ENCODE measurements around the gene RGS11.

RGS11 gene

DNA sequence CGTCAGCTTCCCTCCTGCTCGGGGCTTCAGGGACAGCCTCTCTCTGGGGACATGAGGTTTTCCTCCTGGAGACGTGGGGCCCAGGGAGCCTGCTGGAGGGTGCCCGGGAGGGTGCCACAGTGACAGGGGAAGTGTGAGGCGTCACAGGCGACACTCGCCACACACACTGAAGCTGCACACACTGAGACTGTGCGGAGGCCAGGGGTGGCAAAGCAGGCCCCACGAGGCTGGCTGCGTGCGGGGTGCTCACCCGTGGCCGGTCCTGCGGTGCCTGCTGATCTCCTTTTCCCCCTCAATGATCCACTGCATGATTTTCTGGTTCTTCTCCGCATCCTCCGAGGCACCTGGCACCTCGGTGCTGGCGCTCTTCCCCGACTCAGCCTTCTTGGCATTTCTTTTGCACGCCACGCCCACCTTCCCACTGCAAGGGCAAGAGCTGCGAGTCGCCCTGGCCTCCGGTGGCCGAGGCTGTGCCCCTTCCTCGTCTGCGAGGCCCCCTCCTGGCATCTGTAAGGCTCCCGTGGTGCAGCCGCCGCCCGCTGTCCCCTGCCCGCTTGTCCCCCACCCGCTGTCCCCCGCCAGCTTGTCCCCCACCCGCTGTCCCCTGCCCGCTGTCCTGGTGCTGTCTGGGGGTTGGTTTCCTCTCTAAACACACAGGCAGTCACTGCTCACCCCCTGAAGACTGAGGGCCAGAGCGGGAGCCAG is 21.2 kb upstream of the RGS11 start:
- no peak for DNase-seq (ENCODE audit: low read depth, low spot score)

DNA sequence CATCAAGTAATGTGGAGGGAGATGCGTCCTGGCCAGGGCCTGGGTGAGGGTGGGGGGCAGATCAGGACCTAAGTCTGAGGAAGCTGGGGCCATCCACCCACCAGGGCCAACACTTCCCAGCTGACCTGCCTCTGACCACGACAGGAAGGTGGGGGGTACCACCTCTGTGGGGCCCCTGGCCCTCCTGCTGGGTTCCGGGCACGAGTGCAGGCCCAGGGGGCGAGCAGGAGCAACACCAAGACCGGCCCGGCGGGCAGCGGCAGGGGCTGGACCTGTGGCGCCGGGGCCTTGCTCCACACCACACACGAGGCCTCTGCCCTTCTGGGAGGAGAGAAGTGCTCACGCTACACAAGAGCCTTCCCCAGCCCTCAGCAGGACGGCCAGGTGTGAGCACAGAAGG is 20.5 kb upstream of the RGS11 start:
- no peak for DNase-seq (ENCODE audit: low read depth, low spot score)

DNA sequence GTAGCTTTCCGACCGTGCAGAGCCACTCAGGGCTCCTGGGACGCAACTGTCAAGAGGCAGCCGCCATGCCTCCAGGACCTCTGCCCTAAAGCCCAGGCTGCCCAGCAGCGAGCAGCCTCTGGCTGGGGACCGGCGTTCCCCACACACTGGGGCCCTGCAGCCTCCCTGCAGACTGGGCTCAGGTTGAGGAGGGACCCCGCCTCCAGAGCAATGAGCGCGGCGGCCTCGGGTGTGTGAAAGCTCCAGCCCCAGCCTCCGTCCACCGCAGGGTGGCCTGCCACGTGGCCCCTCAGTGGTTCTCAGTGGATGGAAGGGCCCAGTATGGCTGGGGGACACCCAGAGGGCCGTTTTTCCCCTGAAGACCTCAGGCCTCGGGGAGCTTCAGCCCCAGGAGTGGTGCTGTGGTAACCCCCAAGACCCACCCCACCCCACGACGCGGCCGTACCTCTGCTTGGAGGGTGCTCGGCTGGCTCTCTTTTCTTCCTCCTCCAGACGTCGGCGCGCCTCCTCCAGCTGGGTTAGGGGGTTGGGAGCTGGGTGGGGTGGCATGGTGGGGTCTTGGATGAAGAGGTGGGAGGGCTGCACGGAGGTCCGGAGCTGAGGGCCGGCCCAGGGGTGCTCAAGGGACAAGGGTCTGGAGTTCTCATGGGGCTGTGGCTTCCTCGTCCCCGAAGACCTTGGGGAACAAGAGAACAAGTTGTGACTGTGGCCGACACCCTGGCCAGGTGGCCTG is 17.5 kb upstream of the RGS11 start:
- no peak for DNase-seq (ENCODE audit: low read depth, low spot score)

DNA sequence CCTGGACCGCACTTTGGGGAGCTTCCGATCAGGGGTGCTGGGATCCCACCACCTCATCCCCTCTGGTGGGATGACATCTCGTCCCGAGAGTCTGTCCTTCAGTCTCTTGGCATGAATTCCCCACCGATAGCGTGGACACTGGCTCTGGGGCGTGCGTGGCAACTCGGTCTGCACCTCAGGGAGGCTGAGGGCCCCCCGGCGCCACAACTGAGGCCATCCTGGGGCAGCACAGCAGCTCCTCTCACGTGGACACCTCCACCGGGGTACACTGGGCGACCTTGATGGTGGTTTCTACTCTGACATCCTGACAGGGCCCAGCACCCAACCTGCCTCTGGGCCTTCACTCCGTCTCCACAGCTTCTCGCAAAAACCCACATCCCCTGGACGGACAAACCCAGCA is 15.8 kb upstream of the RGS11 start:
- DNase-seq (ENCODE audit: low read depth, low spot score), result no peak

DNA sequence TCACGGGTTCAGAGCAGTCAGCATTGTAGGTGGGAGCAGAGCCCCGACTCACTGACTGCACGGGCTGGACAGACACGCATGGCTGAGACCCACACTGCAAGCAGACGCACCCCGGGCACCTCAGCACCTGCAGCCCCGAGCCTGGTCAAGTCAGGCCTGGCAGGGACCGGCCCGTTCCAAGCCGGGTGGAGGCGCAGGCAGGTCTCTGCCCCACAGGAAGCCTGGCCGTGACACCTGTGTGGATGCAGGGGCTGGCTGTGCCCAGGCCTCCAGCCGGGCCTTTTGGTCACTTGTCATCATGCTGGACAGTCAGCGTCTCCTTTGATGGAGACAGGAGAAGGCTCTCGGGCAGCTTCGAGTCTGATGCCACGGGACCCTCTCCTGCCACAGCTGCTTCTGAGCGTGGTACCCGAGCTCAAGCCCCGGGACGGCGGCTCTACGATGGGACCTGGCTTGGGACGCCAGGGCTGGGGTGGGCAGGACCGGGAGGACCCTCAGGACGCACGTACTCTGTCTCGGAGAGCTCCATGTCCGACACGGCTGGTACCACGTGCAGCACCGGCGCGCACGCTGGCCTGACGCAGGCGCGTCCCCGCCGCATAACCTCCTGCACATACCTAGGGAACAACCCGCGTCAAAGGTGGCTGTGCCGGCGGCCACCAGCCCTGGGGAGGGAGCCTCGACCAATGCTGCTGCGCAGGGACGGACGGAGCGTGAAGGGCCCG is 15.1 kb upstream of the RGS11 start:
- no peak for DNase-seq (ENCODE audit: low read depth, low spot score)

DNA sequence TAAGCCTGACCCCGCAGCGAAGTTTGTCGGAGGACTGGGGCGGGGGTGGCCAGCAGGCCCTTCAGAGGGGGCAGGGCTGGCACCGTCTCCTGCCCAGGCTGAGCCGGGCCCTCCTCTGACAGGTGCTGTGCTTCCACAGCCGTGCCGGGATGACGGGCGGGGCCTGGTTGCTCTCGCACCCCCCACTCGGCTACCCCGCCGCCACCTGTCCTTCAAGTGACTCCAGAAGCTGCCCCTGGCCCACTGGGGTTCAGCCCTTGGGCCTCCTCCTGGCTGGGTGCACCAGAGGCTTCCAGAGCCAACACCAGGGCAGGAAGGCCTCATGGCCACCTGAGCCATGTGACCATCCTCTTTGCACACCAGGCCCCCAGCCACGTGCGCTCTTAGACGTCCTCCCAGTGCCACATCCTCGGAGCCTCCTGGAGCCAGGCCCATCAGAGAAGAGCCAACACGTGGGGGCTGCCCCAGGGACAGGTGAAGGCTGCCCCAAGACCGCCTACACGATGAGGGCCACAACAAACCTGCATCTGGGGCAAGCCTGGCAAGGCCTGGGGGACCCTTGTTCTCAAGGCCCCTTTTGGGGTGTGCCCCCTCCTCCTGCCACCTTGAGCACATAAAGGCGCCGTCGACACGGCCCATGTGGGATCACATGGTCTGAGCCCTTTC is 14.4 kb upstream of the RGS11 start:
- no peak for DNase-seq (ENCODE audit: low read depth, low spot score)

DNA sequence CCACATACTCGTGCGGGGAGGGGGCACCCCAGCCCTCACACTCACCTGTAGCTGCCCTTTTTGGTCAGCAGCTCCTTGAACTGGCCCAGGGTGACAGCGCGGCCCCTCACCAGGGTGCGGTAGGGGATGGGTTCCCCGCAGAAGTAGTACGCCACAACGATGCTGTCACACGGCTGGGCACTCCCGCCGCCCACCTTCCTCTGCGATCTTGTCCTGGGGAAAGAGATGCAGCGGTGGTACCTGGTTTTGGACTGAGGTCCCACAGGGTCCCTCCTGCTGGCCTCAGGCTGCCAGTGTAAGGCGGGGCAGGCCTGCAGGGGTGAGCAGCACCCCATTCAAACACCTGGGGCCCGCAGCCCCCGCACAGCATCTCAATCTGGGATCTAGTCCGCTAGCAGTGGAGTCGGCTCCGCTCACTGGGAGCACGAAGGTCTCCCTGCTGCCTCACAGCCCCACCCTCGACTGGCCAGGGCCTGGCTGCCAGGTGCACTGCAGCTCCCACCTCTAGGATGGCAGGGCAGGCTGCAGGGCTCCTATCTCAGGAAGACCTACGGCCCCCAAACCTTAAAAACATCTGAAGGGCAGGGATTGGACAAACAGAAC is 13.8 kb upstream of the RGS11 start:
- no peak for DNase-seq (ENCODE audit: low read depth, low spot score)

DNA sequence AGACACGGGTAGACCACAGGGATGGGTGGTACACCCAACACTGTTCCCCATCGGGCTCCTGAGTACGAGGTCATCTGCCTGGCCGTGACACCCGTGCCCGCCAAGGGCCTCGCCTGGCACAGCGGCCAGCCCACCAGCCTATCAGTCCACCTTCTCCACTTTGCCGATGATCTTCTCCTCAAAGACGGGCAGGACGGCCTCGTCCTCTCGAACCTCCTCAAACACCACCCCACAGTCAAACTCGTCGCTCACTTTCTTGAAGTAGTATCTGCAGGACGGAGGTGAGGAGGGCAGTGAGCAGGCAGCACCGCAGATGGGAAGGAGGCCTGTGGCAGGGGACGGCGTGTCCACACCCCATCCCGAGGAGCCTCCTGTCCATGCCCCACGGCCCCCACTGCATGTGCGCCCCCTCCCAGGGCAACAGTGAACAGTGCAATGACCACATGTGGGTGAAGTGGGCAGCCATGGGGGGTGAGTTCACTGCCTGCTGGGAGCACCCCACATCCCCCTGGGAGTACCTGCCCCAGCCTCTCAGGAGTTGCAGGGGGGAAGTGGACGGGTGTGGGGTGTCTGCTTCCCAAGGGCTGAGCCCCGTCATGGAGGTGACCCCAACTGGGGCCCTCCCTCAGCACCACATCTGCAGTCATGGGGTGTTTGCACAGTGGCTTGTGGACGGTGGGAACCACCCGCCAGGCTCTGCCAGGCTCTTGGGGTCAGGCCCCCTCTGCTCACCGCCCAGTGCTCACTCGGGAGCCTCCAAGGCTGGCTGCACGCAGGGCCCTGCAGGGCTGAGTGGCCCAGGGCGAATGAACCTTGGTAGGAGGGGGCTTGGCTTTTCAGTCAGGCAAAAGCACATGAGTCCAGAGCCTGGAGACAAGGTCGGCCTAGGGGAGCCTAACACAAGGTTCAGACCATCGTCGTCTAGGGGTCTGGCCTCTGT is 12.5 kb upstream of the RGS11 start:
- DNase-seq (ENCODE audit: low read depth, low spot score), result no peak

DNA sequence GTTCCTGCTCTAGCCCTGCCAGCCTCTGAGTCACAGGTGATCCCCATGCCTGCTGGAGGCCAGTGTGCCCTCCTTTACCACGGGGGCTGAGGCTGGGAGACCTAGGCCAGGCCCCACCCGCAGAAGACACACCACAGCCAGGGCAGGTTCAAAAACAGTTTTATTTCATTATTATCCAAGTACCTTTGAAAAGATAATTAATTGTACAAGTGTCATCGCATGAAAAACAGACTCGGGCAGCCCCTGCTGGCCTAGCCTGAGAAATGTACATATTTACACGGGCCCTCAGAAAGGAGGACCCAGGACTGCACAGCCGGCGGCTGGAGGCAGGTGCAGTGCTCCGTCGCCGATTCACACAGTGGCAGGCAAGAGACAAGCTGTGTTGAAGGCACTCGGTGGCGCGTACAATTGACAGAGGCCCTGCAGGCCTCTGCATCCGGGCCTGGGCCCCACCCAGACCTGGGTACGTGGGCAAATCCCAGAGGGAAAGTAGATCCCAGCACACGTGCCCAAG is 11.6 kb upstream of the RGS11 start:
- DNase-seq (ENCODE audit: low read depth, low spot score), result no peak

DNA sequence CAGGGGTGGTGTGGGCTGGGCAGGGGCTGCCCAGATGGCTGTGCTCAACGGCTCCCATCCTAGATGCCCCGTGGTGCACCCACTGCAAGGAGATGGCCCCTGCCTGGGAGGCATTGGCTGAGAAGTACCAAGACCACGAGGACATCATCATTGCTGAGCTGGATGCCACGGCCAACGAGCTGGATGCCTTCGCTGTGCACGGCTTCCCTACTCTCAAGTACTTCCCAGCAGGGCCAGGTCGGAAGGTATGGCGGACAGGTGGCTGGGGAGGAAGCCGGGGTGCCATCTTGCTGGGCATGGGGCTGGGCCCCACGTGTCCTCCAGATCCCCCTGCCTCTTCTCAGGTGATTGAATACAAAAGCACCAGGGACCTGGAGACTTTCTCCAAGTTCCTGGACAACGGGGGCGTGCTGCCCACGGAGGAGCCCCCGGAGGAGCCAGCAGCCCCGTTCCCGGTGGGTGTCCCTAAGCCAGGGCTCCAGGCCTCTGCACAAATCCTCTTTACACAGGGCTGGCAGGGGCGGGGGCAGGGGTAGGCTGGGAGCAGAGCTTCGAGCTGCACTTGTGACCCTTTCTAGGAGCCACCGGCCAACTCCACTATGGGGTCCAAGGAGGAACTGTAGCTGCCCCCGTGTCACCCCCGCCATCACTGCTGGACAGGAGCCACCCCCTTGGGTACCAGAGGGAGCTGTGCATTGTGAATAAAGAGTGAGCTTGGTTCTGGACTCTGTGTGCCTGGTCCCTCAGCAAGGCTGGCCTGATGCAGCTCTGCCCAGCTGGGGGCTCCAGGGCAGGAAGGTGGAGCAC is 10.9 kb upstream of the RGS11 start:
- DNase-seq (ENCODE audit: low read depth, low spot score), result no peak

DNA sequence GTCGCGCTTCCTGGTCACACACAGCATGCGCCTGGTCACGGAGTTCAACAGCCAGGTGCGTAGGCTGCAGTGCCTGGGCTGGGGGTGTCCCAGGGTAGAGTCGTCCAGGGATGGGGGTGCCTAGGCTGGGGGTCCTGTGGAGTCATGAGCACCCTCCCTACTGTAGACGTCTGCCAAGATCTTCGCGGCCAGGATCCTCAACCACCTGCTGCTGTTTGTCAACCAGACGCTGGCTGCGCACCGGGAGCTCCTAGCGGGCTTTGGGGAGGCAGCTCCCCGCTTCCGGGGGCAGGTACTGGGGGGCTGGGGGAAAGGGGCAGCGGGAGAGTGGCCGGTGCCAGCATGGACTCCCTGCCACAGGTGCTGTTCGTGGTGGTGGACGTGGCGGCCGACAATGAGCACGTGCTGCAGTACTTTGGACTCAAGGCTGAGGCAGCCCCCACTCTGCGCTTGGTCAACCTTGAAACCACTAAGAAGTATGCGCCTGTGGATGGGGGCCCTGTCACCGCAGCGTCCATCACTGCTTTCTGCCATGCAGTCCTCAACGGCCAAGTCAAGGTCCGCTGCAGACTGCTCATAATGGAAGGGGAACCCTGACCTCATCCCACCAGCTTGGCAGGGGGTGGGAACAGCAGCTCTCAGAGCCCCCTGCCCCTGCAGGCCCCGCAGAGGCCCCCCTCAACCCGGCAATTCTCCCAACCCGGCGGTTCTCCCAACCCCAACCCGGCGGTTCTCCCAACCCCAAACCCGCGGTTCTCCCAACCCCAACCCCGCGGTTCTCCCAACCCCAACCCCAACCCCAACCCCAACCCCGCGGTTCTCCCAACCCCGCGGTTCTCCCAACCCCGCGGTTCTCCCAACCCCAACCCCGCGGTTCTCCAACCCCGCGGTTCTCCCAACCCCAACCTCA is 9.7 kb upstream of the RGS11 start:
- DNase-seq (ENCODE audit: low read depth, low spot score), result no peak

DNA sequence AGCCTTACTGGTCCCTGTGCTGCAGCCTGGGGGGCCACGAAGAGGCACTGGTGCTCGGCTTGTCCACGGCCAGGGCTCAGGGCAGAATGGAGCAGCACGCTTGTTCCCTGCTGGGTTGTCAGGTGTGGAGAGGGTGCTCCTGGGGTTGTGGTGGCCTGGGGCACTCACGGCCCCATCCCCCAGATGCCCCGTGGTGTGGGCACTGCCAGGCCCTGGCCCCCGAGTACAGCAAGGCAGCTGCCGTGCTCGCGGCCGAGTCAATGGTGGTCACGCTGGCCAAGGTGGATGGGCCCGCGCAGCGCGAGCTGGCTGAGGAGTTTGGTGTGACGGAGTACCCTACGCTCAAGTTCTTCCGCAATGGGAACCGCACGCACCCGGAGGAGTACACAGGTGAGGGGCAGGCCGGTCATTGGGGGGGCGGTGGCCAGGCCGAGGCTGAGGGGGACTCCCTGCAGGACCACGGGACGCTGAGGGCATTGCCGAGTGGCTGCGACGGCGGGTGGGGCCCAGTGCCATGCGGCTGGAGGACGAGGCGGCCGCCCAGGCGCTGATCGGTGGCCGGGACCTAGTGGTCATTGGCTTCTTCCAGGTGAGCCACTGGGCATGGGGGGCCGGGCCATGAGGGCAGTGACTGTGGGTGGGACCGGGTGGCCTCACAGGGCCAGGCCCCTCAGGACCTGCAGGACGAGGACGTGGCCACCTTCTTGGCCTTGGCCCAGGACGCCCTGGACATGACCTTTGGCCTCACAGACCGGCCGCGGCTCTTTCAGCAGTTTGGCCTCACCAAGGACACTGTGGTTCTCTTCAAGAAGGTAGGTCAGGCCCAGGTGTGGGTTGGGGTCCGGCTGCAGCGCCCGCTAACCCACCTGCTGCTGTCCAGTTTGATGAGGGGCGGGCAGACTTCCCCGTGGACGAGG is 8.7 kb upstream of the RGS11 start:
- DNase-seq (ENCODE audit: low read depth, low spot score), result no peak

DNA sequence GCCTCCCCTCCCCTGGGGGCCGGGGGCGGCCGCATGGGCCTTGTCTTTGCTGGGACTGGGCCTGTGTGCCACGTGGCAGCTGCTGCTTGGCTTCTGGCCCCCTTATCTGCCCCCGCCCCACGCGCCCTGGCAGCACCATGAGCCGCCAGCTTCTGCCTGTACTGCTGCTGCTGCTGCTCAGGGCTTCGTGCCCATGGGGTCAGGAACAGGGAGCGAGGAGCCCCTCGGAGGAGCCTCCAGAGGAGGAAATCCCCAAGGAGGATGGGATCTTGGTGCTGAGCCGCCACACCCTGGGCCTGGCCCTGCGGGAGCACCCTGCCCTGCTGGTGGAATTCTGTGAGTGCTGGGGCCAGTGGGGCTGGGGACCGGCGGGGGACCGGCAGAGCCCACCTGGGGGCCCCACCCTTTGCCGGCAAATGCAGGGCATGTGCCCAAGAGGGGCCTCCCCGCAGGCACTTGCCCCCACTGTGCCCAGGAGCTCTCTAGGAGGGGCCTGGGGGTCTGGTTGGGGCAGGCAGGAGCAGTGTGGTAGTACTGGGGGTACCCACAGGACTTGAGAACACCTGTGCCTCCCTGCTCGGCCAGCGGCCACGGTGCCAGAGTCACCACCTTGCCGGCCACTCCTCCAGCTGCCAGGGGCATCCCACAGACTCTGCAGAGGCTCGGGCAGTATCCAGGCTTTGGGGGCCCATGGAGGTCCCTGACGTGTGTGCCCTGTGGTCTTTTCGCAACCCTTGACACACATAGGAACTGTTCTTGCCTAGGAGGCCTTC is 7.5 kb upstream of the RGS11 start, which contains the start of gene PDIA2:
PDIA2 (plus strand) TSS at position 132 of the 773 bp plus-strand sequence; CDS start at position 138, 6 bp downstream.
- no peak for DNase-seq (ENCODE audit: low read depth, low spot score)

DNA sequence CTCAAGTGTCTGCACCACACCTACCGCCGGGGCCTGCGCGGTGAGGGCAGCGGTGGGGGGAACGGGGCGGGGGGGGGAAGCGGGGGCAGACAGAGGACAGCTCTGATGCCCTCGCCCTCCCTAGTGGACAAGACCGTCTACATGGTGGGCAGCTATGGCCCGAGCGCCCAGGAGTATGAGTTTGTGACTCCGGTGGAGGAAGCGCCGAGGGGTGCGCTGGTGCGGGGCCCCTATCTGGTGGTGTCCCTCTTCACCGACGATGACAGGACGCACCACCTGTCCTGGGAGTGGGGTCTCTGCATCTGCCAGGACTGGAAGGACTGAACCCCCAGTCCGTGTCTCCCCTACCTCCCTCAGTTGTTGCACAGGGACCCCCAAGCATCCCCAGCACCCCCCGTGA is 6.7 kb upstream of the RGS11 start:
- DNase-seq (ENCODE audit: low read depth, low spot score), result no peak

DNA sequence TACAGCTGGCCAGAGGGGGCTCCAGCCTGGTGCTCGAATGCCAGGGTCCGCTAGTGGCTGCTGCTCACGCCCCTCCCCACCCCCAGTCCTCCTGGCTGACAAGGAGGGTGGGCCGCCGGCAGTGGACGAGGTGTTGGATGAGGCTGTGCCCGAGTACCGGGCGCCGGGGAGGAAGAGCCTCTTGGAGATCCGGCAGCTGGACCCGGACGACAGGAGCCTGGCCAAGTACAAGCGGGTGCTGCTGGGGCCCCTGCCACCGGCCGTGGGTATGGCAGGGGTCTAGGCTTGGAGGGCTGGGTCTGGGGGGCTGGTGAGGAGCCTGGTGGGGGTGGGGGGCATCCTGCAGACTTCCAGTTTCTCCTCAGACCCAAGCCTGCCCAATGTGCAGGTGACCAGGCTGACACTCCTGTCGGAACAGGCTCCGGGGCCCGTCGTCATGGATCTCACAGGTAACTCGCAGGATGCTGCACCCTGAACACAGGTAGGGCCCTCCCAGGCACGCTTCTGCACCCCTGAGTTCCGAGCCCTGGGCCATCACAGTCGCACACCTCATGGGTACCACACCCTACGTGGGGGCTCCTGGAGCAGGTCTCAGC is 6.0 kb upstream of the RGS11 start:
- DNase-seq (ENCODE audit: low read depth, low spot score), result no peak

DNA sequence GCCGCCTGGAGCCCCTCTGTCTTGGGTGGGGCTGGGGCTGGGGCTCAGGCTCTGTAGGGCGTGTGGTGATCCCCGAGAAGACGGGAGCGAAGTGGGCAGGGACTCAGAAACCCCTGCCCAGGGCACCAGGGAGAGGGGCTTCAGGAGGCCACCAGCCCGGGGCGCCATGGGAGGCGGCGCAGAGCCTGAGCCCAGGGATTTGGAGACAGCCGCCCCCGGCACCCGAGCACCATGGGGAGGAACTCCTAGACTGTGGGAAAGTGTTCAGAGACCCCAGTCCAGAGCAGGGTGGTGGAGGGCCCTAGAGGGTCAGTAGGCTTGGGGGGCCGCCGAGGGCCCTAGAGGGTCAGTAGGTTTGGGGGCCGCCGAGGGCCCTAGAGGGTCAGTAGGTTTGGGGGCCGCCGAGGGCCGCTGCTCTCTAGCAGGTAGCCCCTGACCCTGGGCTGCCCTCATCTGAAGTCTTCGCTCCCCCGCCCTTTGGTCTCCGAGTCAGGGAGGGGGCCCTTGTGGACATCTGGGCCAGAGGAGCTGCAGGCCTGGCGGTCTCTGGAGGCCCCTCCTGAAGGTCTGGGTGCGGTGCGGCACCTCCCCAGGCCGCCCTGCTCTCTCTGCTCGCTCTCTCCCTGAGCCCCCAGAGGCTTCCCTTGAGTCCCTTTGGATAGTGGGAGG is 5.4 kb upstream of the RGS11 start:
- no peak for DNase-seq (ENCODE audit: low read depth, low spot score)

Measured in smooth muscle cell of the brain vasculature (primary cell).